IPS-NIHi7 (cell line): ENCODE results near the gene GFER.
"Not testable (repeated sequence)": the region's sequence is repeated elsewhere in the genome, so short reads cannot be mapped to it uniquely, and the experiment has no call there.

Experiments used
- DNase-seq: peaks from one replicate; pipeline ENCODE4 v3.0.0; 2012; ENCODE audit warnings: mixed read lengths; ENCODE audit errors: extremely low spot score

GFER gene

DNA sequence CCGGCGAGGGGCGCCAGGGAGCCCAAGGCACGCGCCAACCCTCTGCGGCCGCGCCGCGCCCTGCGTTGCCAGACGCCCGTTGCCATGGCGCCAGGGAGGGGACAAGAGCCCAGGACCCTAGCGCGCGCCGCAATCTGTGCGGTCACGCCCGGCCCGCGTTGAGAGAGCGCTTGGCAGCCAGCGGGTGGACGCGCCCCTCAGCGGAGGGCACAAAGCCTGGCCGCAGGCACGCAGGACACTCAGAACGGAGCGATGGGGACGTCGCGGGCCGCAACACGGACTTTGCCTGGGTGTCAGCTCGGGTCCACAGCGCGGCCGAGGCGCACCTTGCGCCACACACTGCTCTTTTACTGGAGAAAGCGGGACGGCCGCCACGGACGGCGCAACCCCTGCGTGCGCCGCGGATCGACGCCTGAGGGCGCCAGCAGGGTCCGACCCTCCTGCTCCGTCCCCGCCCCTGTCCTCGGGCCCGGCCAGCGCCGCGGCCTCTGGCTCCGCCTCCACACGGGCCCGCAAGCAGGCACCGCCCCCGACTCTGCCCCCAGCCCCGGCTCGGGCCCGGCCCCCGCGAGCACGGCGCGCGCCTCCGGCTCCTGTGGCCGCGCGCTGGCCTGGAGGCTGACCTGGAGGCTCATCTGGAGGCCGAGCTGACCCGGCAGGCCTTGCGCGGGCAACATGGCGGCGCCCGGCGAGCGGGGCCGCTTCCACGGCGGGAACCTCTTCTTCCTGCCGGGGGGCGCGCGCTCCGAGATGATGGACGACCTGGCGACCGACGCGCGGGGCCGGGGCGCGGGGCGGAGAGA lies at the start of gene GFER:
GFER (plus strand) TSS at position 650 of the 803 bp plus-strand sequence; CDS start at position 676, 26 bp downstream.
- peak; percentile 96 for DNase-seq

DNA sequence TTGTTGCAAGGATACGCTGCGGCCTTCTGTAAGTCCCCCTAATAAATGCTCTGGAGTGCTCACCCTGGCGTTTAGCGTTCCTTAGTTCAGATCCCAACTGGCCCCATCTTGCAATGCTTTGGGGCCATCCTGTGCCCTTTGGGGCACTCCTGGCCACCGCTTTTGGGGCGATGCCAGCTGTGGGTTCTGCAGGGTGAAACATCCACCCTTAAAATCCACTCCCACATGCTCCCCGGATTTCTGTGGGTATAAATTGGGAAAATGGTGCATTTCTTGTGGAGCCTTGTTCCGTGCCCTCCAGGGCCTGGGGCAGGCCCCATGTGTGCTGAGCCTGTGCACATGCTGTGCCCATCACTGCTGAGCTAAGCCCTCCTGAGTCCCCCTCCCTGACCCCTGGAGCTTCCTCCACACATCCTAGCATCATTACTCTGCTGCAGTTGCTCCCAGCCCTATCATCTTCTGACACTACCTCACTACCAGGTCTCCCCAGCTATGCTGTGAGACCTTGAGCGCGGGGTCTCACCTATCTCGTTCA lies 47.0 kb upstream of the GFER start:
- no peak for DNase-seq

GRCh38 chr16:1938316-1938715 lies 45.7 kb upstream of the GFER start:
- no peak for DNase-seq

GRCh38 chr16:1938910-1939309 lies 45.1 kb upstream of the GFER start:
- DNase-seq: no peak

- DNase-seq: not testable (repeated sequence)
These were observed 44.2 kb upstream of the GFER start for GRCh38 chr16:1939833-1940232.

DNA sequence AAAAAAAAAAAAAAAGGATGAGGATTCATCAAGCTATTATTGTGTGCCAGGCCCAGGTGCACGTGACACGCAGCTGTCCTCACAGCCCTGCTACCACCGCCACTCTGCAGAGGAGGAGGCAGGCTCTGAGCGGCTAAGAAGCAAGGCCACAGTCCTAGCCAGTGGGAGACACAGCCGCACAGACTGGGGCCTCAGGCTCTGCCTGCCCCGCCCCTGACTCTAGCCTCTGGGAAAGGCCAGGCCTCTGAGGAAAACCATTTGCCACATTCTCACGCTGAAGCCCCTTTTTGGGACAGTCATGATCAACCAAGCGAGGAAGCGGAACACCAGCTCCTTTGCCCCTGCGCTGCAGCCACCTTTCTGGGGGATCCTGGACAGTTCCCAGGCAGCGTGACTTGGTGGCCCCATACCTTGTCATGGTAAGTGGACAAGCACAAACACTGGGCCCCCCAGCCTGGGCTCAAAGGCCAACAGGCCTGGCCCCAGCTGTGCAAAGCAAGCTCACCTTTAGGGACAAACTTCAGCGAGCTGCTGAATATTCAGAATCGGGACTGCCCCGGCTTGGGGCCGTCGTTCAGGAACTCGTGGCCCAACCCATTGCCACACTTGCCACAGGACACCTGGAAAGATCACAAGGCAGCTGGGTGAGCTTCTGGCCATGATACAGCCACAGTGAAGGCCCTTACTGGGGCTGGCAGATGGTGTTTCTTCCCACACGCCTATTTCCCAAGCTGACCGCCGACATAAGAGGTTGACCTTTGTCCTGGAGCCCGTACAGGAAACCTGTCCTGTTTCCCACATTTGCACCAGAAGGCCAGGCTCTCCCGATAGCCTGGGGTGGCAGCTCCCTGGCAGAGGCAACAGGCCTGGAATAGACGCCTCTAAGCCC lies 43.5 kb upstream of the GFER start:
- no peak for DNase-seq

GRCh38 chr16:1941162-1942046 lies 42.6 kb upstream of the GFER start:
- DNase-seq: no peak

GRCh38 chr16:1942047-1942809 lies 41.8 kb upstream of the GFER start:
- no peak for DNase-seq

GRCh38 chr16:1942810-1943726 lies 40.9 kb upstream of the GFER start, which contains the start of gene MSRB1:
TSS of gene MSRB1 (minus strand) at chr16:1943199. CDS start at chr16:1943156, 43 bp downstream.
- peak; percentile 100 for DNase-seq

GRCh38 chr16:1944612-1945199 lies 39.3 kb upstream of the GFER start:
- no peak for DNase-seq

DNA sequence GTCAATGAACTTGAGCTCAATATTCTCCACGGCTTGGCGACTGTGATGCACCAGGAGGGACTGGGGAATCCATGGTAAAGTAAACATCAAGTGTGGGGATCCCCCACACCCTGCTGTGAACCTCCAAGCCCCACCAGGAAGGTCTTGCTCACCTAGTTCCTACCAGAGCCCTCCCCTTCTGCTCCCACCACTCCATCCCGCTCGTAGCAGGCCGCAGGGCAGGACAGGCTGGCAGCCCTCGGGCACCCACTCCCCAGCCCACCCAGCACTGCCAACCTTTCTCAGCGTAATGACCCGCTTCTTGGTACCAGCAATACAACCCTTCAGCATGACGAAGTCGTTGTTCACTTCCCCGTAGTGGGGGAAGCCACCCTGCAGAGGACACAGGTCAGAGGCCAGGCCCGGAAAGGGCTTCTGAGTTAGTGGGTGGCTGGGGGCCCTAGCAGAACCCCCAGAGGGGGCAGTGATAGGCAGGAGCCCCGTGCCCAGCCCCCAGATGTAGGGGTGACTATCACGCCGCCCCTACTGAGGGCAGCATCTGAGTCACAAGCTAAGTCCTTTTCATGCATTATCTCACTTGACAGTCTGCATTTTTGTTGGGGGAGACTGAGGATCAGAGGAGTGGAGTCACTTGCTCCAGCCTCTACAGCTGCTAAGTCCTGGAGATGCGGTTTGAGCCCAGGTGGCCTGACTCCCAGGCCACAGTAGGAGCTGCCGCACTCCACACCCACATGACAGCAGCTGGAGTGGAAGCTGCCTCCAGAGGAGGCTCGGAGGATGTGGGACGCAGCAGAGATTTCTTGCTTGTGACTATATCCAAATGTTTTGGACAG lies 38.2 kb upstream of the GFER start:
- no peak for DNase-seq

GRCh38 chr16:1946495-1947368 lies 37.3 kb upstream of the GFER start:
- no peak for DNase-seq

DNA sequence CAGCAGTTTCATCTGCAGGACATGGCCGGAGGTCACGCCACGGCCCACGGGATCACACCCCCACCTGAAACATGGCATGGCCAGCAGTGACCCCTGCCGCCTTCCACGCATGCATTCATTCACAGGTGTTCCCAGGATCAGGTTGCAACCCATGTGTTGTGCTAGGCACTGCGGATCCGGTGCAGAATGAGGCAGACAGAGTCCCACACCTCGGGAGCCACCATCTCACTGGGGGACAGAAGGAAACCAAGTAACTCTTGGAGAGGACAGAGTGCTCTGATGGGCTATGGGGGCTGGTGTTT lies 36.7 kb upstream of the GFER start:
- DNase-seq: no peak

- no peak for DNase-seq
These were observed 34.5 kb upstream of the GFER start for GRCh38 chr16:1949507-1949906.

- no peak for DNase-seq
These were observed 33.9 kb upstream of the GFER start for GRCh38 chr16:1950047-1950446.

DNA sequence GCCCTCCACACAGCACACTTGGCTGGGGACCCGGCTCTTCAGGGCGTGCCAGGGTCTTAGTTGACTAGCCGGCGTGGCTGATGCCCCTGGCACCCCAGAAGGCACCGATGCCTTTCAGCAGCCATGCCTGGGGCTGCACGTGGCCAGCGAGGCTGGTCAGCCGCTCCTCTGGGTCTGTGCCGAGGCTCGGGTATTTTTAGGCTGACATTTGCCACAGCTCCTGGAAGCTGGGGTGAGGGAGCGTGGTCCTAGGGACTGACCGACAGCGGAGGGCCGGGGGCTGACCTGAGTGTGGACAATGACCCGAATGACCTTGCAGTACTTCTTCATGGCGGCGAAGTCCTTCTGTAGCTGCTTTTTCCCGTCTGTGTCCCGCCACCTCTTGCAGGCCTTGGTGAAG lies 33.4 kb upstream of the GFER start:
- DNase-seq: no peak

GRCh38 chr16:1953734-1954133 lies 30.3 kb upstream of the GFER start:
- DNase-seq: no peak
